GM12878 (cell line): ENCODE measurements around the gene CGN. TPM values are rescaled to one million over a fixed set of nuclear protein-coding genes. Genes with fewer than 3 reads are reported as not detected.

Experiments
- ATAC-seq: fragments of 200-7000 bp; cut with Tn5 transposase; 3 replicates; pipeline ENCODE4 v1.9.1; 2020; ENCODE audit warnings: mild to moderate bottlenecking, moderate library complexity
- BruUV-seq: library from RNA; stranded (reverse); fragments of 400-500 nt; replicated peaks from 2 replicates; lab custom pipeline; 2021; lab: Mats Ljungman, UMichigan
- CTCF ChIA-PET: fragments of 300-600 bp; sonication (Branson Sonifier 250); formaldehyde crosslinking; extraction: SDS; loops from one replicate; lab custom pipeline; 2021; ENCODE audit warnings: inconsistent platforms; lab: Yijun Ruan, JAX
- POLR2A ChIA-PET: fragments of 350-600 bp; formaldehyde crosslinking; extraction: SDS; loops from one replicate; lab custom pipeline; 2021; ENCODE audit warnings: inconsistent platforms; lab: Charles Lee
- RAD21 ChIA-PET: fragments of 300-600 bp; sonication (Branson Sonifier 250); formaldehyde crosslinking; loops from one replicate; lab custom pipeline; 2023; ENCODE audit warnings: antibody characterized with exemption; ENCODE audit not compliant: unreplicated experiment; lab: Charles Lee
- SMC1A ChIA-PET: fragments of 300-600 bp; sonication (Branson Sonifier 250); formaldehyde crosslinking; loops from one replicate; lab custom pipeline; 2023; ENCODE audit not compliant: unreplicated experiment, uncharacterized antibody; lab: Charles Lee
- DNase-seq: peaks from one replicate; pipeline ENCODE4 v3.0.0-alpha.2; 2011; ENCODE audit warnings: low read depth, low spot score
- FAIRE-seq: peaks from 3 replicates; lab custom pipeline; 2011; peaks lifted over from hg19 to GRCh38; lab: Jason Lieb, UNC
- H2AFZ ChIP-seq: 2 replicates; pipeline ENCODE4 v1.6.0; 2011; ENCODE audit warnings: low read depth, low read length, control low read depth; ENCODE audit not compliant: control insufficient read depth
- H3K27ac ChIP-seq: 2 replicates; pipeline ENCODE4 v1.5.1; 2011; ENCODE audit warnings: control low read depth; ENCODE audit not compliant: control insufficient read depth, insufficient read depth
- H3K27me3 ChIP-seq, 2 experiments: replicated peaks in 1 of 2; 2 replicates each; pipeline versions ENCODE4 v1.6.0 to v1.6.1; 2011; ENCODE audit warnings: low read length in 1 of 2; ENCODE audit not compliant: control insufficient read depth in 2 of 2, insufficient read depth in 2 of 2
- H3K36me3 ChIP-seq, 2 experiments: 2 replicates each; pipeline ENCODE4 v1.5.1; 2011; ENCODE audit warnings: low read length in 1 of 2; ENCODE audit not compliant: control insufficient read depth in 2 of 2, insufficient read depth in 2 of 2
- H3K4me1 ChIP-seq: 2 replicates; pipeline ENCODE4 v1.6.1; 2011; ENCODE audit warnings: mild to moderate bottlenecking, low read length, moderate library complexity, mixed read lengths; ENCODE audit not compliant: control insufficient read depth, insufficient read depth
- H3K4me2 ChIP-seq: 2 replicates; pipeline ENCODE4 v1.6.0; 2011; ENCODE audit warnings: control low read depth; ENCODE audit not compliant: control insufficient read depth, insufficient read depth
- H3K4me3 ChIP-seq: fragments of 200-600 bp; sonication (generic); 2 replicates; pipeline ENCODE4 v1.5.1; 2016
- H3K79me2 ChIP-seq: 2 replicates; pipeline ENCODE4 v1.6.0; 2011; ENCODE audit warnings: low read length; ENCODE audit not compliant: control insufficient read depth, insufficient read depth
- H3K9ac ChIP-seq: 2 replicates; pipeline ENCODE4 v1.8.0; 2011; ENCODE audit warnings: low read length, control low read depth, mixed read lengths; ENCODE audit not compliant: control insufficient read depth, insufficient read depth
- H3K9me3 ChIP-seq: replicated peaks from 3 replicates; pipeline ENCODE4 v1.5.1; 2011; ENCODE audit warnings: mild to moderate bottlenecking, low read length; ENCODE audit not compliant: control insufficient read depth, insufficient read depth
- H4K20me1 ChIP-seq: 2 replicates; pipeline ENCODE4 v1.6.0; 2011; ENCODE audit not compliant: control insufficient read depth, insufficient read depth
- BCL11A ChIP-seq: IDR thresholded peaks from 2 replicates; pipeline ENCODE4 v1.6.1; 2011; ENCODE audit warnings: low read depth, low read length
- CUX1 ChIP-seq: IDR thresholded peaks from 2 replicates; pipeline ENCODE4 v1.6.1; 2012; ENCODE audit warnings: improper control_type of control experiment, low read depth, low read length; ENCODE audit not compliant: insufficient replicate concordance
- IRF5 ChIP-seq: fragments of 450-650 bp; IDR thresholded peaks from 2 replicates; pipeline ENCODE4 v1.6.1; 2017; ENCODE audit warnings: borderline replicate concordance
- NRF1 ChIP-seq: conservative IDR thresholded peaks from 2 replicates; pipeline ENCODE4 v1.6.1; 2011; ENCODE audit warnings: mild to moderate bottlenecking, low read depth, low read length, improper control_type of control experiment
- PAX8 ChIP-seq: fragments of 450-650 bp; IDR thresholded peaks from 2 replicates; pipeline ENCODE4 v1.6.1; 2017; ENCODE audit warnings: mild to moderate bottlenecking, moderate library complexity
- PKNOX1 ChIP-seq: fragments of 450-650 bp; IDR thresholded peaks from 2 replicates; pipeline ENCODE4 v1.6.1; 2016; ENCODE audit warnings: mild to moderate bottlenecking
- SMAD1 ChIP-seq: fragments of 450-650 bp; IDR thresholded peaks from 2 replicates; pipeline ENCODE4 v1.6.1; 2018; ENCODE audit warnings: mild to moderate bottlenecking, low read depth; ENCODE audit not compliant: partially characterized antibody
- SP1 ChIP-seq: IDR thresholded peaks from one replicate; pipeline ENCODE4 v1.6.1; 2011; ENCODE audit warnings: low read depth, low read length
- YY1 ChIP-seq: IDR thresholded peaks from 2 replicates; pipeline ENCODE4 v1.6.1; 2011; ENCODE audit warnings: low read depth, mild to moderate bottlenecking, low read length
- ZBTB11 ChIP-seq: fragments of 450-650 bp; formaldehyde crosslinking; IDR thresholded peaks from 2 replicates; pipeline ENCODE4 v1.5.0; 2022; ENCODE audit warnings: mild to moderate bottlenecking, missing genetic modification characterization
- ZNF24 ChIP-seq: fragments of 450-650 bp; IDR thresholded peaks from 2 replicates; pipeline ENCODE4 v1.6.1; 2017; ENCODE audit warnings: antibody characterized with exemption, mild to moderate bottlenecking
- WGBS: methylation state at CpG from one replicate; pipeline ENCODE4 v1.1.6; 2016; ENCODE audit warnings: low lambda C conversion rate; ENCODE audit not compliant: insufficient replicate concordance, insufficient coverage; ENCODE audit errors: missing lambda C conversion rate; 5-methylcytosine and 5-hydroxymethylcytosine counted together
- in situ Hi-C: fragments of 300-500 bp; cut with MboI; formaldehyde crosslinking; loops from 9 replicates; pipeline ENCODE4 v1.14.3; 2018; ENCODE audit warnings: mixed read lengths
- intact Hi-C: fragments of 100-400 bp; cut with micrococcal nuclease; formaldehyde crosslinking; loops from one replicate; pipeline ENCODE4 v1.14.2; 2022; ENCODE audit not compliant: unreplicated experiment
- polyA plus RNA-seq, 11 experiments: library from polyadenylated mRNA; depleted of rRNA in 4 of 11; unstranded in 6 of 11; stranded (reverse) in 5 of 11; fragments of >200 nt; fragmentation: Nextera tagmentation in 4 of 11; fragmentation: Illumina TruSeq in 1 of 11; extraction: Ambion mirVana in 4 of 11; extraction: Trizol in 1 of 11; gene quantifications; 1 replicate in 1 of 11; 2 replicates in 10 of 11; pipeline versions ENCODE4 v1.2.1 to v1.2.3, GENCODE V29; 2011 to 2016; ENCODE audit warnings: inconsistent platforms in 2 of 11, missing spikeins in 2 of 11, low read depth in 1 of 11
- total RNA-seq, 4 experiments: library from RNA; depleted of rRNA in 3 of 4; stranded (reverse); fragments of >200 nt in 3 of 4; fragmentation: Illumina TruSeq in 1 of 4; extraction: Trizol in 1 of 4; gene quantifications; 2 replicates each; pipeline versions ENCODE4 v1.2.1 to v1.2.3, GENCODE V29; 2013 to 2021

Gene CGN
- total and polyA plus RNA-seq, 10 of the 15 experiments (the other 5 are each of a cell fraction or from before 2014, with no cell fraction given) = 0.11 to 6.5 (median 3.4) TPM

- TF ChIP-seq PKNOX1 (no peak), PAX8 (no peak)
- TF ChIP-seq, all 136 proteins: peak for 0
Measured at GRCh38 chr1:151509350-151510019, 1.7 kb upstream of the CGN start (continued).

GRCh38 chr1:151510020-151510405 lies 1.2 kb upstream of the CGN start:
- H3K4me3 ChIP-seq = no peak overlapping the region
- H4K20me1 ChIP-seq = no peaks in the 10 kb centered on the region
- no peaks in the 10 kb centered on the region for H3K79me2 ChIP-seq
- no peak for DNase-seq
- SMC1A ChIA-PET = interaction anchor here (1.6 kb wide), 1 partner anchor 35 kb away, joined by 4 read pairs; no protein-coding TSS in a partner anchor
- no peak for ATAC-seq
- no peaks in the 10 kb centered on the region for H3K36me3 ChIP-seq
- no peaks in the 10 kb centered on the region for H3K9me3 ChIP-seq
- peaks cover 23% of the 10 kb centered on the region for H3K4me1 ChIP-seq
- H2AFZ ChIP-seq = no peak overlapping the region
- intact Hi-C loops (loop anchor here (5.0 kb wide), 1 partner anchor 68 kb away; no protein-coding TSS in a partner anchor), in situ Hi-C loops (loop anchor here (5.0 kb wide), 1 partner anchor 63 kb away; no protein-coding TSS in a partner anchor)
- no peak for FAIRE-seq
- no TSS peak for BruUV-seq
- RAD21 ChIA-PET = interaction anchor here (1.6 kb wide), 1 partner anchor 66 kb away, joined by 4 read pairs; no protein-coding TSS in a partner anchor
- CTCF ChIA-PET = no interaction called here
- POLR2A ChIA-PET = no interaction called here
- no peak overlapping the region for H3K9ac ChIP-seq
- no peak overlapping the region for H3K4me2 ChIP-seq
- 80% methylated on average over 9 of the region's 9 CpGs for WGBS
- peaks cover 6 to 7% of the 10 kb centered on the region in 2 experiments for H3K27me3 ChIP-seq
- no peak overlapping the region for H3K27ac ChIP-seq
- TF ChIP-seq BCL11A (no peak), SMAD1 (no peak), ZBTB11 (no peak), NRF1 (no peak), SP1 (no peak), YY1 (no peak), ZNF24 (no peak), IRF5 (no peak), CUX1 (no peak)
